HL-60 (cell line): ENCODE results near the gene MMUT.

Source experiments
- DNase-seq, 2 experiments: peaks; one replicate each; pipeline ENCODE4 v3.0.0-alpha.2; 2010 to 2020; ENCODE audit warnings: low read depth in 1 of 2, low spot score in 1 of 2
- H3K27ac ChIP-seq: fragments of 250-450 bp; sonication (Bioruptor Pico); replicated peaks from 2 replicates; pipeline ENCODE4 v1.5.1; 2020; ENCODE audit warnings: mild to moderate bottlenecking, moderate library complexity
- H3K27me3 ChIP-seq: fragments of 250-450 bp; sonication (Bioruptor Pico); 2 replicates; pipeline ENCODE4 v1.5.1; 2021; ENCODE audit warnings: mild to moderate bottlenecking, moderate library complexity; ENCODE audit not compliant: insufficient read depth, poor library complexity, severe bottlenecking
- H3K4me3 ChIP-seq: replicated peaks from 2 replicates; pipeline ENCODE4 v1.5.1; 2011; ENCODE audit warnings: mild to moderate bottlenecking, control low read depth, low read length; ENCODE audit not compliant: insufficient read depth
- CTCF ChIP-seq: IDR thresholded peaks from one replicate; pipeline ENCODE4 v1.5.1; 2011; ENCODE audit warnings: low read length, control low read depth, inconsistent platforms; ENCODE audit not compliant: insufficient read depth
- GABPA ChIP-seq: IDR thresholded peaks from 2 replicates; pipeline ENCODE4 v1.6.1; 2012; ENCODE audit warnings: low read depth
- POLR2AphosphoS5 ChIP-seq: IDR thresholded peaks from 2 replicates; pipeline ENCODE4 v1.6.1; 2012; ENCODE audit warnings: low read depth
- REST ChIP-seq: IDR thresholded peaks from 2 replicates; pipeline ENCODE4 v1.6.1; 2012; ENCODE audit warnings: low read depth; ENCODE audit not compliant: insufficient replicate concordance
- SPI1 ChIP-seq: IDR thresholded peaks from 2 replicates; pipeline ENCODE4 v1.6.1; 2012; ENCODE audit warnings: low read depth, mild to moderate bottlenecking, borderline replicate concordance

Gene MMUT

GRCh38 chr6:49430187-49430586 is 32.9 kb downstream of the MMUT start:
- no peak overlapping the region for H3K27ac ChIP-seq
- no peak for DNase-seq
- no peak overlapping the region for H3K4me3 ChIP-seq
- no peak for TF ChIP-seq GABPA
- no peak for TF ChIP-seq CTCF
- no peak for TF ChIP-seq SPI1
- TF ChIP-seq POLR2AphosphoS5, result no peak
- no peak for TF ChIP-seq REST
- H3K27me3 ChIP-seq, result no peaks in the 10 kb centered on the region

GRCh38 chr6:49423817-49424216 is 39.2 kb downstream of the MMUT start:
- no peak for TF ChIP-seq GABPA
- no peak for TF ChIP-seq CTCF
- no peak overlapping the region for H3K27ac ChIP-seq
- H3K4me3 ChIP-seq, result no peak overlapping the region
- no peak for DNase-seq
- no peaks in the 10 kb centered on the region for H3K27me3 ChIP-seq

DNA sequence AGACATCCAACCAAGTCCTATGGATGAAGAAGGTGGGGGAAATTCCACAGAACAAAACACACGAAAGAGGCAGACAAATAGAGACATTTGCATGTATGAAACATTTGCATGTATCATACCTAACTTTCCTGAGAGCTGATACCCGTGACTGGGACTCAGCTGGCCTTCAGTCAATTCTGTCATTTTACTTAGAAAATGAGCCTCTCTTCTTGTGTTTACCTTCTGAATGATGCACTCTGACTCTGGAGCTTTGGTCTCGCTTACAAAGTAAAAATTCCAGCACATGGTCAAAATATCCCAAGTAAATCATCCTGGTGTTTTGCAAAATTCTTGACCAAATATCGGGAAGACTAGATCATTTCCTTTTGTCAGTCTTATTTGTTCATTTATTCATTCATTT is 46.9 kb downstream of the MMUT start:
- Histone ChIP-seq H3K27me3 (no peaks in the 10 kb centered on the region), H3K27ac (no peak overlapping the region), H3K4me3 (no peak overlapping the region)
- TF ChIP-seq SPI1, result no peak
- no peak for TF ChIP-seq GABPA
- no peak for TF ChIP-seq POLR2AphosphoS5
- TF ChIP-seq REST, result no peak
- TF ChIP-seq CTCF, result no peak
- DNase-seq, result no peak

DNA sequence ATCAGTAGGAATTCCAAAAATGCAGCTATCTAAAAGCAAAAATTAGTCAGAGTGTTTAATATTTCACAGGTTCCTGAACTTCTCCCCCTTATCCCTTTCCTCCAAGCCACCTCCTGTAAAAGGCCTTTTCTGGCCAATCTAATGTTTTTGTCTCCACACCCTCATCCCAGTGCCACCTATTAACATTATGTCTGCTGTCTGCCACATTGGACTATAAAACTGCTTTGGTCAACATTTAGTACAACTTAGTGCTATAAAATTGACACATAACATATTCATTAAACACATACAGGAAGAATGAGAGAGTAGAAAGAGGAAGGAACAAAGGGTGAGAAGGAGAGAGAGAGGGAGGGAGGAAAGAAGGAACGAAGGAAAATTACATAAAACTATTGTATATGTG is 47.7 kb downstream of the MMUT start:
- TF ChIP-seq POLR2AphosphoS5 (no peak), REST (no peak), CTCF (no peak), GABPA (no peak), SPI1 (no peak)
- DNase-seq, result no peak

More for the DNA sequence above, 47.7 kb downstream of the MMUT start:
- no peak overlapping the region for H3K27ac ChIP-seq
- H3K27me3 ChIP-seq, result no peaks in the 10 kb centered on the region
- no peak overlapping the region for H3K4me3 ChIP-seq
